GM23338 (cell line): ENCODE measurements around the gene TPCN2. TPM values are rescaled to one million over a fixed set of nuclear protein-coding genes. Genes with fewer than 3 reads are reported as not detected.
"Not testable (repeated sequence)": the region's sequence is repeated elsewhere in the genome, so short reads cannot be mapped to it uniquely, and the experiment has no call there.

Experiments used
- ATAC-seq: fragments of 200-7000 bp; cut with Tn5 transposase; 3 replicates; pipeline ENCODE4 v1.9.1; 2020
- DNase-seq: peaks from one replicate; pipeline ENCODE4 v3.0.0-alpha.2; 2015; ENCODE audit warnings: low spot score
- H2AFZ ChIP-seq: fragments of 200-600 bp; sonication (generic); 2 replicates; pipeline ENCODE4 v1.8.0; 2016; ENCODE audit warnings: antibody characterized with exemption, mild to moderate bottlenecking, moderate library complexity
- H3F3A ChIP-seq: fragments of 200-600 bp; sonication (generic); replicated peaks from 2 replicates; pipeline ENCODE4 v1.8.0; 2017; ENCODE audit warnings: antibody characterized with exemption, mixed run types, low read depth
- H3K27ac ChIP-seq: fragments of 200-600 bp; sonication (generic); 2 replicates; pipeline ENCODE4 v1.6.1; 2016; ENCODE audit warnings: low read depth
- H3K27me3 ChIP-seq: fragments of 200-600 bp; sonication (generic); 2 replicates; pipeline ENCODE4 v1.8.0; 2016; ENCODE audit warnings: mild to moderate bottlenecking, mixed run types, moderate library complexity; ENCODE audit not compliant: insufficient read depth
- H3K36me3 ChIP-seq: fragments of 200-600 bp; sonication (generic); 2 replicates; pipeline ENCODE4 v1.8.0; 2016; ENCODE audit warnings: mild to moderate bottlenecking; ENCODE audit not compliant: insufficient read depth
- H3K4me1 ChIP-seq: fragments of 200-600 bp; sonication (generic); 2 replicates; pipeline ENCODE4 v1.8.0; 2016; ENCODE audit warnings: mild to moderate bottlenecking, moderate library complexity; ENCODE audit not compliant: insufficient read depth
- H3K4me2 ChIP-seq: fragments of 200-600 bp; sonication (generic); 2 replicates; pipeline ENCODE4 v1.7.1; 2017; ENCODE audit warnings: mixed run types
- H3K4me3 ChIP-seq: fragments of 200-600 bp; sonication (generic); 2 replicates; pipeline ENCODE4 v1.6.1; 2016; ENCODE audit warnings: mixed run types
- H3K79me2 ChIP-seq: fragments of 200-600 bp; sonication (generic); replicated peaks from 2 replicates; pipeline ENCODE4 v1.8.0; 2017; ENCODE audit warnings: mild to moderate bottlenecking; ENCODE audit not compliant: insufficient read depth
- H3K9me2 ChIP-seq: fragments of 200-600 bp; sonication (generic); 2 replicates; pipeline ENCODE4 v1.8.0; 2017; ENCODE audit not compliant: insufficient read depth
- H4K20me1 ChIP-seq: fragments of 200-600 bp; sonication (generic); replicated peaks from 2 replicates; pipeline ENCODE4 v1.8.0; 2017; ENCODE audit warnings: mild to moderate bottlenecking; ENCODE audit not compliant: insufficient read depth
- H3K27ac Mint-ChIP-seq: 2 replicates; pipeline ENCODE4 v1.8.0; 2020; ENCODE audit warnings: inconsistent platforms, mild to moderate bottlenecking, moderate library complexity, mixed read lengths
- H3K27me3 Mint-ChIP-seq: 3 replicates; pipeline ENCODE4 v1.8.0; 2022; ENCODE audit warnings: low read depth, mild to moderate bottlenecking, moderate library complexity, mixed read lengths, inconsistent platforms; ENCODE audit not compliant: insufficient read depth, poor library complexity
- H3K36me3 Mint-ChIP-seq: 3 replicates; pipeline ENCODE4 v1.8.0; 2021; ENCODE audit warnings: low read depth, mild to moderate bottlenecking, inconsistent platforms, moderate library complexity, mixed read lengths
- H3K4me1 Mint-ChIP-seq: 3 replicates; pipeline ENCODE4 v1.8.0; 2020; ENCODE audit warnings: mild to moderate bottlenecking, inconsistent platforms, mixed read lengths
- H3K4me3 Mint-ChIP-seq: 3 replicates; pipeline ENCODE4 v1.8.0; 2021; ENCODE audit warnings: moderate library complexity, mild to moderate bottlenecking, inconsistent platforms, mixed read lengths
- H3K9me3 Mint-ChIP-seq: 3 replicates; pipeline ENCODE4 v1.8.0; 2020; ENCODE audit warnings: moderate library complexity, mild to moderate bottlenecking, inconsistent platforms, mixed read lengths
- CREB1 ChIP-seq: fragments of 250-450 bp; sonication (Bioruptor Pico); IDR thresholded peaks from 2 replicates; pipeline ENCODE4 v1.5.0; 2020; ENCODE audit warnings: low read depth, mild to moderate bottlenecking, moderate library complexity
- CTCF ChIP-seq, 2 experiments: fragments of 200-600 bp in 1 of 2; sonication (generic) in 1 of 2; conservative IDR thresholded peaks; 2 replicates each; pipeline versions ENCODE4 v1.5.1 to v1.6.1; 2016 to 2017; ENCODE audit warnings: antibody characterized with exemption in 2 of 2, low read depth in 2 of 2, mild to moderate bottlenecking in 2 of 2, moderate library complexity in 1 of 2
- EZH2phosphoT487 ChIP-seq: fragments of 200-600 bp; sonication (generic); IDR thresholded peaks from one replicate; pipeline ENCODE4 v1.8.1; 2018; ENCODE audit warnings: antibody characterized with exemption; ENCODE audit not compliant: unreplicated experiment
- POLR2AphosphoS5 ChIP-seq: IDR thresholded peaks from 2 replicates; pipeline ENCODE4 v1.6.1; 2016; ENCODE audit warnings: antibody characterized with exemption, low read depth
- STAT1 ChIP-seq: IDR thresholded peaks from one replicate; pipeline ENCODE4 v1.6.1; 2016; ENCODE audit warnings: antibody characterized with exemption; ENCODE audit not compliant: unreplicated experiment
- ZNF114 ChIP-seq: fragments of 250-450 bp; sonication (Bioruptor Pico); IDR thresholded peaks from 2 replicates; pipeline ENCODE4 v1.5.0; 2020; ENCODE audit warnings: mild to moderate bottlenecking, moderate library complexity
- polyA plus RNA-seq: library from polyadenylated mRNA; unstranded; fragments of >200 nt; fragmentation: Nextera tagmentation; extraction: Ambion mirVana; gene quantifications from 2 replicates; pipeline ENCODE4 v1.2.1, GENCODE V29; 2016
- total RNA-seq: library from RNA; depleted of rRNA; stranded (reverse); fragments of >200 nt; shearing (Covaris generic); gene quantifications from 2 replicates; pipeline ENCODE4 v1.2.3, GENCODE V29; 2014

TPCN2 gene
- total and polyA plus RNA-seq, 2 experiments from 2014 or later = 5.8 to 14.7 TPM

- H3K4me1 ChIP-seq = no peaks in the 10 kb centered on the region
- DNase-seq = no peak
- no peak overlapping the region for H3K4me3 ChIP-seq
- Mint-ChIP-seq H3K27ac (peak overlapping the region; percentile 18; the same call in 1 of the 2 replicates), H3K27me3 (peaks cover 4% of the 10 kb centered on the region), H3K9me3 (no peaks in the 10 kb centered on the region; the same call in 2 of the 3 replicates), H3K4me3 (no peak overlapping the region; the same call in 2 of the 3 replicates), H3K4me1 (peaks cover 5% of the 10 kb centered on the region; the same call in 2 of the 3 replicates), H3K36me3 (peaks cover 11% of the 10 kb centered on the region; the same call in 2 of the 3 replicates)
- no peaks in the 10 kb centered on the region for H3K36me3 ChIP-seq
- no peak overlapping the region for H3K27ac ChIP-seq
- H3K27me3 ChIP-seq = no peaks in the 10 kb centered on the region
- H3K9me2 ChIP-seq = no peaks in the 10 kb centered on the region
- no peaks in the 10 kb centered on the region for H3K79me2 ChIP-seq
- ATAC-seq = no peak
- no peaks in the 10 kb centered on the region for H3F3A ChIP-seq
- H4K20me1 ChIP-seq = peaks cover 13% of the 10 kb centered on the region
- H2AFZ ChIP-seq = no peak overlapping the region
- TF ChIP-seq EZH2phosphoT487 = no peak
- TF ChIP-seq CREB1 (CRISPR knock-in tag) = no peak
- TF ChIP-seq ZNF114 = no peak
- no peak for TF ChIP-seq CTCF (conservative IDR thresholded peaks at IDR 0.05; ENCODE audit: low read depth in 2 of 2)
- TF ChIP-seq POLR2AphosphoS5 = no peak
- no peak for TF ChIP-seq STAT1
- H3K4me2 ChIP-seq = no peak overlapping the region
Measured at GRCh38 chr11:69076129-69076791, 27.5 kb downstream of the TPCN2 start.

GRCh38 chr11:69076977-69077376, 28.2 kb downstream of the TPCN2 start:
- H3K4me1 ChIP-seq, H3K4me3 Mint-ChIP-seq, H3K27me3 Mint-ChIP-seq, ATAC-seq, H3K9me2 ChIP-seq, H3K79me2 ChIP-seq, H3K36me3 ChIP-seq, DNase-seq, H2AFZ ChIP-seq, H3F3A ChIP-seq, H3K4me1 Mint-ChIP-seq, H3K4me2 ChIP-seq, H3K4me3 ChIP-seq, H3K27me3 ChIP-seq, H3K9me3 Mint-ChIP-seq, H3K27ac ChIP-seq, H3K27ac Mint-ChIP-seq: not testable (repeated sequence)
- H3K36me3 Mint-ChIP-seq = peaks cover 12% of the 10 kb centered on the region
- peaks cover 13% of the 10 kb centered on the region for H4K20me1 ChIP-seq

- Histone ChIP-seq H3K9me2 (no peaks in the 10 kb centered on the region), H4K20me1 (peaks cover 13% of the 10 kb centered on the region), H2AFZ (no peak overlapping the region), H3F3A (0 out of 2 replicates have a peak, but pooled peaks cover 4% of the 10 kb centered on the region), H3K4me3 (no peak overlapping the region), H3K4me1 (no peaks in the 10 kb centered on the region), H3K4me2 (no peak overlapping the region), H3K27me3 (no peaks in the 10 kb centered on the region), H3K79me2 (no peaks in the 10 kb centered on the region), H3K27ac (no peak overlapping the region), H3K36me3 (no peaks in the 10 kb centered on the region)
- H3K27ac Mint-ChIP-seq = no peak overlapping the region
- peaks cover 5% of the 10 kb centered on the region; the same call in 2 of the 3 replicates for H3K4me1 Mint-ChIP-seq
- DNase-seq (no peak), ATAC-seq (no peak)
- peaks cover 19% of the 10 kb centered on the region for H3K36me3 Mint-ChIP-seq
- H3K4me3 Mint-ChIP-seq = no peak overlapping the region
- peaks cover 6% of the 10 kb centered on the region for H3K27me3 Mint-ChIP-seq
- H3K9me3 Mint-ChIP-seq = no peaks in the 10 kb centered on the region; the same call in 2 of the 3 replicates
- TF ChIP-seq CTCF (conservative IDR thresholded peaks at IDR 0.05; ENCODE audit: low read depth in 2 of 2) (no peak), EZH2phosphoT487 (no peak)
Measured at GRCh38 chr11:69078508-69078907, 29.8 kb downstream of the TPCN2 start.
